AG04449 (cell line): ENCODE results near the gene MTM1.

ENCODE experiments used
- CTCF ChIA-PET: fragments of 350-600 bp; formaldehyde crosslinking; extraction: SDS; loops from one replicate; lab custom pipeline; 2021; ENCODE audit warnings: antibody characterized with exemption; lab: Yijun Ruan, JAX
- POLR2A ChIA-PET: fragments of 400-600, 350-600 bp; formaldehyde crosslinking; extraction: SDS; loops from one replicate; lab custom pipeline; 2020; ENCODE audit warnings: antibody characterized with exemption, inconsistent platforms; lab: Yijun Ruan, JAX
- DNase-seq: peaks from one replicate; pipeline ENCODE4 v3.0.0-alpha.2; 2010; ENCODE audit warnings: low read depth, low spot score
- H3K4me3 ChIP-seq: 2 replicates; pipeline ENCODE4 v1.5.1; 2011; ENCODE audit warnings: low read depth, mild to moderate bottlenecking, control low read depth, low read length
- TF ChIP-seq, protein P1 (sequence below): IDR thresholded peaks from one replicate; pipeline ENCODE4 v1.5.1; 2011; ENCODE audit warnings: mild to moderate bottlenecking, moderate library complexity, low read length, control low read depth, inconsistent platforms; ENCODE audit not compliant: insufficient read depth; ENCODE audit errors: missing control alignments

The MTM1 gene

DNA sequence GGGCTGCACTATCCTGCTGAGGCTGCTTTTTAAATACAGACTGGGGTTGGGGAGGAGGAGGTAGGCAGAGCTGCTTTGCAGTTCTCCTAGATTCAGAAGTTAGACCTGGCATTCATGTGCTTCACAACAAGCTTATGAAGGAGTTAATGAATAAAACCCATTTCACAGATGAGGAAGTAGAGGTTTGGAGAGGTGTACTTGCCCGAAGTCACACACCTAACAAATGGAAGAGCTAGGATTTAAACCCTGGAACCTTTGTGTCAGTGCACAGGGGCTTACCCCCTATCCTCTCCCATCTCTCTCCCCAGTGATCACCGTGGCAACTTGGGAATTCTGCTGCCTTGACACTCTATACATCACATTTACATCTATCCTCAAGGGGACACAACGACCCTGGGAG, 3.6 kb upstream of the MTM1 start:
- no peak overlapping the region for H3K4me3 ChIP-seq
- no peak for DNase-seq
- CTCF ChIA-PET, result no interaction called here
- POLR2A ChIA-PET, result no interaction called here
- TF ChIP-seq, protein P1, sequence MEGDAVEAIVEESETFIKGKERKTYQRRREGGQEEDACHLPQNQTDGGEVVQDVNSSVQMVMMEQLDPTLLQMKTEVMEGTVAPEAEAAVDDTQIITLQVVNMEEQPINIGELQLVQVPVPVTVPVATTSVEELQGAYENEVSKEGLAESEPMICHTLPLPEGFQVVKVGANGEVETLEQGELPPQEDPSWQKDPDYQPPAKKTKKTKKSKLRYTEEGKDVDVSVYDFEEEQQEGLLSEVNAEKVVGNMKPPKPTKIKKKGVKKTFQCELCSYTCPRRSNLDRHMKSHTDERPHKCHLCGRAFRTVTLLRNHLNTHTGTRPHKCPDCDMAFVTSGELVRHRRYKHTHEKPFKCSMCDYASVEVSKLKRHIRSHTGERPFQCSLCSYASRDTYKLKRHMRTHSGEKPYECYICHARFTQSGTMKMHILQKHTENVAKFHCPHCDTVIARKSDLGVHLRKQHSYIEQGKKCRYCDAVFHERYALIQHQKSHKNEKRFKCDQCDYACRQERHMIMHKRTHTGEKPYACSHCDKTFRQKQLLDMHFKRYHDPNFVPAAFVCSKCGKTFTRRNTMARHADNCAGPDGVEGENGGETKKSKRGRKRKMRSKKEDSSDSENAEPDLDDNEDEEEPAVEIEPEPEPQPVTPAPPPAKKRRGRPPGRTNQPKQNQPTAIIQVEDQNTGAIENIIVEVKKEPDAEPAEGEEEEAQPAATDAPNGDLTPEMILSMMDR, result no peak

DNA sequence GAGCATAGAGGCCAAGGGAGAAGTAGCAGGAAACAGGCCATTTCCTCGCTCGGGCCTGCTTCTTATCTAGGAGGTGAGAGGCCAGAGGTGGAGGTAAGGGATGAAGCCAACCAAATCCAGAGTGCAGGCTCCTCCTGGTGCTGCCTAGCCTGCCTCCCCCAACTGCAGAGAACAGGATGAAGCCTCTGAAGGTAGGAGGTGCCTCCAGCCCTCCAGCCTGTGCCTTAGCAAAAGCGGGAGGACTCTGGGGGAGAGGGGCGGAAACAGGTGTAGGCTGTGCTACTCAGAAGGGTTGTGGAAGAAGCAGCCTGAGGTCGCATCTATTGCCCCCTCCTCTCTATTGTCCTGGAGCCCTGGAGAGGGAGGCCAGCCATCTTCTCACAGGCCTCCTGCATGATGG, 2.9 kb upstream of the MTM1 start:
- TF ChIP-seq, protein P1, result no peak
- ChIA-PET CTCF (no interaction called here), POLR2A (no interaction called here)
- H3K4me3 ChIP-seq, result no peak overlapping the region
- DNase-seq, result no peak

DNA sequence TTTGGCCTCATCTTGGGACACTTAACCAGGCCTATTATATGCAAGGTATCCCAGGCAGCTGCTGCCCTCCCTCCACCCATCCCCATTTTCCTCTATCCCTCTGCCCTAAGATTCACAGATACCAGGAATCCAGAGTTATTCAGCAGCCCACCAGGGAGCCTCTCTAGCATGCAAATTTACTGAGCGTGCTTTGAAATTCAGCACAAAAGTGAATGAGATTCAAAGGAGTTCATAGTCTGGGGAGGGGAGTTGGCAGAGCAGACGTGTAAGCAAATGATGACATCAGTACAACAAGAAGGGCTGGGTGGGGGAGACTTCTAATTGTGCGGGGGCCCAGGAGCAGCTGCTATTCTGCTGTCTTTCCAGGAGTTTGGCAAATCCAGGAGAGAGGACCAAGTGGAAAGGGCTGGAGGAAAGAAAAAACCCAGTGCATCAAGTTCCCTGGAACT, 1.7 kb upstream of the MTM1 start:
- ChIA-PET POLR2A (no interaction called here), CTCF (no interaction called here)
- no peak for DNase-seq
- TF ChIP-seq, protein P1, result no peak
- H3K4me3 ChIP-seq, result no peak overlapping the region

DNA sequence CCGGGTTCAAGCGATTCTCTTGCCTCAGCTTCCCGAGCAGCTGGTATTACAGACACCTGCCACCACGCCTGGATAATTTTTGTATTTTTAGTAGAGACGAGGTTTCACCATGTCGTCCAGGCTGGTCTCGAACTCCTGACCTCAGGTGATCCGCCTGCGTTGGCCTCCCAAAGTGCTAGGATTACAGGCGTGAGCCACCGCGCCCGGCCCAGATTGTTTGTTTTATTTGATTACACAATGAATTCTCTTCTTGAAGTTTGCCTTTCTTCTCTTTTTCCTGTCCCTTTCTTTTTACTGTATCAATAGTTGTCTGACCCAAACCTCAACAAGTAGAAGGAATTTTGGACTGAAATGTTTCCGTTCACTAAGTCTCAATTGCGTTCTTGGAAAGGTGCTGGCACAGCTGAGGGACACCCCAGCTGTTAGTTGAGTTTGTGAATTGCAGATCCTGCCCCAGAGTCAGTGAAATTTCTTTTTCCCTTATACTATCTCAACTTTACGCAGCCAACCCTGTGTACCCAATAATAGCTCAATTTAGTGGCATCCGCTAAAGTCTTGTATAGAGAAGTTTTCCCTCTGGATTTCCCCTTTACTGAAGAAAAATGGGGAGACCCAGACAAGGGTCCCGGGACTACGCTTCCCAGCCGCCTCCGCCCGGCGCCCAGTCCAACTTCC, 639 bp upstream of the MTM1 start:
- ChIA-PET CTCF (interaction anchor here (0.8 kb wide), 1 partner anchor 19 kb away, joined by 3 read pairs; no protein-coding TSS in a partner anchor), POLR2A (interaction anchor here (1.3 kb wide), 1 partner anchor 14 kb away, joined by 5 read pairs; no protein-coding TSS in a partner anchor)
- DNase-seq, result no peak
- H3K4me3 ChIP-seq, result no peak overlapping the region
- TF ChIP-seq, protein P1, result no peak

GRCh38 chrX:150569155-150569477, 695 bp downstream of the MTM1 start:
- ChIA-PET POLR2A (no interaction called here), CTCF (interaction anchor here (1.0 kb wide), 1 partner anchor 18 kb away, joined by 3 read pairs; no protein-coding TSS in a partner anchor)
- DNase-seq, result no peak
- TF ChIP-seq, protein P1, result no peak
- H3K4me3 ChIP-seq, result peak overlapping the region; percentile 69

DNA sequence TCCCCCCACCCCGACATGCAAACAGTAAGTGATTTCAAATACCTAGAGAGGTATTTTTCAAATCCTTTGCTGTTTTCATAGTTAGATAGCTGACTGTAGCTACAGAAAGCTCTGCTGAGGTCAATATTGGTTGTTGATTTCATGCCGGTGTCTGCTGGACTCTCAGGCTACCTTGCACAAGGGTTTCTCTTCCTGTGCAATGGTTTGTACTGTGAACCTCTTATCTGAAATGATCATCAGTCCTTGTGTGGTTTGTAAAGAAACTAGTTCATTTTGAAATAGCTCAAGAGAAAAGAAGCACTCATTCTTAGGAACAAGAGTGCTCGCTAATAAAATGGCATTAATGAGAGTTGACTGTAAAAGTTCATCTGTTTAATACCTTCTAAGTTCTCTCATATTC, 2.1 kb downstream of the MTM1 start:
- TF ChIP-seq, protein P1, result no peak
- no peak for DNase-seq
- H3K4me3 ChIP-seq, result no peak overlapping the region
- ChIA-PET POLR2A (no interaction called here), CTCF (interaction anchor here (1.0 to 1.6 kb wide), 2 partner anchors 18 to 19 kb away, joined by 3 to 4 read pairs; no protein-coding TSS in a partner anchor)
